ENCODE measurements around the gene PRKCH. TPM values are rescaled to one million over a fixed set of nuclear protein-coding genes. Genes with fewer than 3 reads are reported as not detected.

PRKCH gene
- total RNA-seq, 4 donors from 2014 or later: 49.5 to 147 (median 59.2) TPM

- H3K4me1 ChIP-seq: peaks cover 3% of the 10 kb centered on the region
- no peaks in the 10 kb centered on the region for H3K36me3 ChIP-seq
- DNase-seq (ENCODE audit: low spot score in 2 of 2): no peak
- no peaks in the 10 kb centered on the region for H3K9me3 ChIP-seq
- no peak overlapping the region for H3K4me3 ChIP-seq
- H3K27ac ChIP-seq: no peak overlapping the region
- TF ChIP-seq POLR2AphosphoS5 (IDR thresholded peaks at IDR 0.05) (no peak), EP300 (IDR thresholded peaks at IDR 0.05) (no peak), CTCF (IDR thresholded peaks at IDR 0.05) (no peak), POLR2A (IDR thresholded peaks at IDR 0.05) (no peak)
- 56% methylated on average over 5 of the region's 5 CpGs for WGBS
- H3K27me3 ChIP-seq: no peaks in the 10 kb centered on the region
These were observed 275.6 kb downstream of the PRKCH start for GRCh38 chr14:61596990-61597389.

DNA sequence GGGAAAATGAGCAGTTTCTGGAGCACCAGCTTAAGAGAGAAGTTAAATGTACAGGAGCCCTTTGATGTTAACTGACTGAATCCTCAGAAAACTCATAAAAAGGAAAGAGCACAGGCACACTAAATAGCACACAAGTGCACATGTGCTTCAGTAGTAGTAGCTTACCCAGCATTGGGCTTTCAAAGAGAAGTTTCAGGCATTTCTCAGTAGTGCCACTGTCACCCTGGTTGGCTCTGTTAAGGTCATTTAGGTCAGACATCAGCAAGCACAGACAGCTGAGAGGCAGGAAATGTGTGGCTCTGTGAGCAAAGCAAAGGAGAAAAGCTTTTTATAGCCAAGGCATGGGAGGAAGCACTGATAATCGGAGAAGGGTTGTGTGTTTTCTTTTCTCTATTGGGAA lies 277.6 kb downstream of the PRKCH start:
- no peak overlapping the region for H3K27ac ChIP-seq
- no peak overlapping the region for H3K4me3 ChIP-seq
- WGBS: 58% methylated on average over 1 of the region's 1 CpG
- H3K27me3 ChIP-seq: no peaks in the 10 kb centered on the region
- no peak for DNase-seq (ENCODE audit: low spot score in 2 of 2)
- no peaks in the 10 kb centered on the region for H3K9me3 ChIP-seq
- TF ChIP-seq POLR2AphosphoS5 (IDR thresholded peaks at IDR 0.05): no peak
- peaks cover 5% of the 10 kb centered on the region for H3K4me1 ChIP-seq
- H3K36me3 ChIP-seq: no peaks in the 10 kb centered on the region

DNA sequence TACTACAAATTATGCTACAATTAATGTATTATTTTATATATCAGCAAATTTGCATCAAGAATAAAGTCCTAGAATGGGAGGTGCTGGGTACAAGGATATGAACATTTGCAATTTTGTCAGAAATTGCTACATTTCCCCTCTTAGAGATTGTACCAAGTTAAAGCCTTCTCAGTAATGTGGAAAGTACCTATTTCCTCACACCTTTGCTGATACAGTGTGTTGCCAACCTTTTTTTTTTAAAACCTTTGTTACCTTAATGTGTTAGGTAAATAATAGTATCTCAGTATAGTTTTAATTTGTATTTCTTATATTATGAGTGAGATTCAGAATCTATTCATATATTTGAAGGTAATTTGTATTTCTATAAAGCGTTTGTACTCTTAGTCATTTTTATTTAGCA lies 278.6 kb downstream of the PRKCH start:
- Histone ChIP-seq H3K9me3 (no peaks in the 10 kb centered on the region), H3K27ac (no peak overlapping the region), H3K36me3 (no peaks in the 10 kb centered on the region), H3K4me3 (no peak overlapping the region), H3K4me1 (peaks cover 5% of the 10 kb centered on the region), H3K27me3 (no peaks in the 10 kb centered on the region)
- 94% methylated on average over 1 of the region's 1 CpG for WGBS
- DNase-seq (ENCODE audit: low spot score in 2 of 2): no peak
- no peak for TF ChIP-seq EP300 (IDR thresholded peaks at IDR 0.05)
- TF ChIP-seq POLR2AphosphoS5 (IDR thresholded peaks at IDR 0.05): no peak
- TF ChIP-seq CTCF (IDR thresholded peaks at IDR 0.05): no peak
- no peak for TF ChIP-seq POLR2A (IDR thresholded peaks at IDR 0.05)

Other genes starting within 250 kb of the PRKCH start
- gene TMEM30B, start 40.2 kb upstream of the PRKCH start, total RNA-seq: 10 to 100 TPM; 32.7 to 42.0 (median 36.8) TPM